Activated CD8-positive, alpha-beta memory T cell treated with anti-CD3 and anti-CD28 coated beads for 4 hours (primary cell): ENCODE measurements around the gene ERH.

Experiments used
- DNase-seq, 2 donors: peaks; one replicate each; pipeline ENCODE4 v3.0.0-alpha.2; 2020; ENCODE audit warnings: low read depth in 2 of 2

The ERH gene

GRCh38 chr14:69356903-69357543 is 41.1 kb downstream of the ERH start:
- no peak for DNase-seq

- no peak for DNase-seq
Observed at GRCh38 chr14:69355607-69356281, 42.4 kb downstream of the ERH start.

GRCh38 chr14:69355154-69355597 is 42.9 kb downstream of the ERH start:
- no peak for DNase-seq

- DNase-seq, result peak; percentile 6 to 25
Observed at GRCh38 chr14:69354383-69355153, 43.5 kb downstream of the ERH start.

- DNase-seq, result no peak
Observed at GRCh38 chr14:69353168-69353567, 44.9 kb downstream of the ERH start.

- no peak for DNase-seq
Observed at GRCh38 chr14:69351911-69352310, 46.2 kb downstream of the ERH start.

GRCh38 chr14:69351385-69351784 is 46.7 kb downstream of the ERH start:
- DNase-seq, result no peak

GRCh38 chr14:69350892-69351291 is 47.2 kb downstream of the ERH start:
- DNase-seq, result no peak

GRCh38 chr14:69349091-69349777 is 48.9 kb downstream of the ERH start:
- DNase-seq, result no peak

GRCh38 chr14:69346710-69347109 is 51.4 kb downstream of the ERH start:
- DNase-seq, result no peak

GRCh38 chr14:69345402-69345801 is 52.7 kb downstream of the ERH start:
- no peak for DNase-seq

GRCh38 chr14:69344171-69344570 is 53.9 kb downstream of the ERH start:
- DNase-seq, result no peak

- DNase-seq, result no peak
Observed at GRCh38 chr14:69342928-69343525, 55.1 kb downstream of the ERH start.

- no peak for DNase-seq
Observed at GRCh38 chr14:69339426-69339825, 58.7 kb downstream of the ERH start.

- DNase-seq, result no peak
Observed at GRCh38 chr14:69337984-69338383, 60.1 kb downstream of the ERH start.

GRCh38 chr14:69335371-69335771 is 62.7 kb downstream of the ERH start:
- no peak for DNase-seq

GRCh38 chr14:69334576-69334975 is 63.5 kb downstream of the ERH start:
- no peak for DNase-seq

GRCh38 chr14:69333791-69334337 is 64.2 kb downstream of the ERH start:
- DNase-seq, result no peak

GRCh38 chr14:69332782-69333395 is 65.2 kb downstream of the ERH start:
- DNase-seq, result no peak

- no peak for DNase-seq
Observed at GRCh38 chr14:69331206-69331605, 66.9 kb downstream of the ERH start.
